GM21526 (cell line): ENCODE results near the gene CD7.

Source experiments
- ATAC-seq: cut with Tn5 transposase; IDR thresholded peaks from one replicate; pipeline ENCODE4 v1.9.1; 2021; ENCODE audit warnings: moderate library complexity; ENCODE audit not compliant: unreplicated experiment, low FRiP score

CD7 gene

GRCh38 chr17:82329683-82330321, 12.4 kb upstream of the CD7 start:
- no peak for ATAC-seq

DNA sequence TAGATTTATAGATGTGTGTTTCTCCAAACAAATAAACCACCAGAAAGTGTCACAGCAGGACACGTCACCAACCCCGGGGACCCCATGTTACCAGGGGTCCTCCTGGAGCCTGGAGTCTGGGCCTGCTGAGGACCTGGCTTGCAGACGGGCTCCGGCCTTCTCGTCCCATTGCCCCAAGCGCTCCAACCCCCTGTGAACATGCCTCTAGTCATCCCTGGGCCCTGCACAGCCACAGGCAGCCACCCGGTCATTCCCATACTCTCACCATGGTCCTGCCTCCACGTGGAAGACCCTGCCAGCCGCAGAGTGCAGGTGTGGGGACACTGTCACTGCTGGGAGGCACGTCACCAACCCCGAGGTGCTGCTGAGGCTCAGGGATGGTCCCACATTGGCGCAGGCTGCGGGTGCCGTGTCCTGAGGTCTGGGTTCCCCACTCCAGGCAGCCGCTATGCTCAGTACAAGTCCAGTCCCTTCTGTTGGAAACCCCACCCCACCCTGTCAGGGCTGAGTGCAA, 11.6 kb upstream of the CD7 start:
- ATAC-seq: no peak

GRCh38 chr17:82328141-82328993, 11.0 kb upstream of the CD7 start:
- ATAC-seq: no peak

DNA sequence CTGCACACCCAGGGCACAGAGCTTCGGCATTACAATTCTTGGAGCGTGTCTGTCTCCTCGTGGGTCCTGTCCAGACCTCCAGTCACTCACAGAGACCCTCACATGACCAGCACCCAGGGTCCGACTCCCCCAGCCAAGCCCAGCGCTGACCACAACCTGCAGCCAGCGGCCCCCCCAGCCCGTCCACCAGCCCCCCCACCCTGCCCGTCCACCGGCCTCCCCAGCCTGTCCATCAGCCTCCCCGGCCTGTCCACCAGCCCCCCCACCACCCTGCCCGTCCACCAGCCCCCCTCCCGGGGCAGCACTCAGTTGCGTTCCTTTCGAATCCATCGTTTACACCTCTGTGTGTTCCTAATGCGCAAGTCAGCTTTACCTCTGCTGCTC, 10.3 kb upstream of the CD7 start:
- no peak for ATAC-seq

- ATAC-seq: no peak
These were observed 9.9 kb upstream of the CD7 start for GRCh38 chr17:82327289-82327688.

DNA sequence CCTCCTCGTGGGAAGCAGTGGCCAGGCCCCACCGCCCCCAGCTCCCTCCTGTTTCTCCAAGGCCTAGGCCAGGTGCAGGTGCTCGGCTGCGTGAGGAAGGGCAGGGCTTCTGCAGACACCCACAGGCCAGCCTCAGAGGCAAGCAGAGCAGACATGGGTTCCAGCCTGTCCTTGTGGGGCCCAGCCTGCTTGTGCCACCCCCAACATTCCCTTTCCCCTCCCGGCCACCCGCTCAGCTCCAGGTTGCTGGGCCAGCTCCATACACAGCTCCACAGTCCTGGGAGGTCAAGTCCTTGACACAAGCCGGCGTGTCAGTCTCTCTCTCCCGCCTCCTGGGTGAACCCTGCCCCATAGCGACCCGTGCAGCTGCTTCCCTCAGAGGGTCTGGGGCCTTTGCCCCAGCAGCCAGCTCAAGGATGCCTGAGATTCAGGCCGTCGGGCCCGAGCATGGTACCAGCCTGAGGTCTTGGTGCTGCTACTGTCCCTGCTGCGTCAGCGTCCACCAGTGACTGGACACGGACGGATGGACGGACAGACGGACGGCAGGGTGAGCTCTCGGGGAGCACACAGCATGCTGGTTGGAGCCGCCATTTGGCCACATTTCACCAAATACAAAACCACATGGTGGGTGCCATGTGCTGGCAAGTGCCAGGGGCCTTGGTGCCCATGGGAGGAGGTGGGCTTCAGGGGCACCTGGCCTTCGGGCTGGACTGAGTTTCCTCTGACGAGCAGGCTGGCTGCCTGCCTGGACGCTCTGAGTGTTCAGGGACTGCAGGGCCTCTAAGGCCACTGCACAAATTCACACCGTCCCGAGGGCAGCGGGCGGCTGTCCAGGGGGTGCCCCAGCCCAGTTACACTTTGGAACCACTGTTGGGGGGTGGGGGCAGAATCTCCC, 8.1 kb upstream of the CD7 start:
- no peak for ATAC-seq

DNA sequence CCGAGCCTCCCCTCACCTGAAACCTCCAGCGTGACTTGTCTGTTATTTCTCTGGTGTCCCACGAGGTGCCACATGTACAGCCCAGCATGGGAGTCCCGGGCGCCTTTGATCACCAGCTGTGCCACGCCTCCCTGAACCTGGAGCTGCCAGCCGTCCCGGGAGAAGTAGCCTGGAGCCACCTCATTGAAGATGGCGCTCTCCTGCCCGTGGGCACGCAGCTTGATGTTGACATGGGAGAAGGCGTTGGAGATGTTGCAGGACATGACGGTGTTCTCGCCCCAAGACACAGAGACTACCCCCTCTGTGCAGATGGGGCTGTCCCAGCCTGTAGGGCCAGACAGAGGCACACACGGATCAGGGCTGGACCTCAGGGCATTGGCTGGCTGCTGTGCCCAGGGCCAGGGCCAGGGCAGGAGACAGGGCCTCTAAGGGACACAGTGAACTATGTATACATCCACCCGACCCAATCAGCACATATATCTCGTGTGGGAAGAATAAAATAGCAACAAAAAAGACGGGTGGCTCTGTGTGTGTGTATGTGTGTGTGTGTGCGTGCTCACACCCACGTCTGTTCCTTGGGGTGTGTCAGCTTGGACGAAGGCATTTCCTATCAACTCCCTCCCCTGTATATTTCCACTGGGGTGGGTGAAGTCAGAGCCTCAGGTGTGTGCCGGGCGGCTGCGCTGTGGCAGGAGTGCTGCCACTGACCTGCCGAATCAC, 7.3 kb upstream of the CD7 start:
- ATAC-seq: no peak

GRCh38 chr17:82323514-82324234, 6.3 kb upstream of the CD7 start:
- no peak for ATAC-seq

GRCh38 chr17:82322526-82323453, 5.4 kb upstream of the CD7 start:
- no peak for ATAC-seq

DNA sequence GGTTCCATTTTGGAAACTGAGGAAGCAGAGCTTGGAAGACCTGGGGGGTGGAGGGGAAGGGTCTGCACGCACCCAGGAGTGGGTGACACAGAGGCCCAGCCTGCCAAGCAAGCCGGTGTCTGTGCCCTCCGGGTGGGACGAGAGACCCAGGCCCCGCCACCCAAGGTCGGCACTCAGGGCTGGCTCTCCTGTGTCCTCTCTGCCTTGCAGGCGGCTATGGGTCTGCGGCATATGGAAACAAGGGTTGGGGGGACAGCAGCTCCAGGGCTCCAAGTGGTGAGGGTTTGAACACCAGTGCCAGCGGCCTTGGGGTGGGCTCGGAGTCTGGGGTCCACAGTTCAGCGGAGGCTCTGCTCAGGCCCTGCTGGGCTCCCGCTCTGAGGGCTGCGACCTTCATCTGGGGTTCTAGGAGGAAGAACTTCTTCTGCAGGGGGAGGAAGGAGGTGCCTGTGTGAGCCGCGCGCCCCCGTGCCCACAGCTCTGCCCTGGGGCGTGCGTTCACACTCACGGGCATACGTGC, 4.6 kb upstream of the CD7 start:
- no peak for ATAC-seq

GRCh38 chr17:82320956-82321927, 3.8 kb upstream of the CD7 start:
- ATAC-seq: no peak

DNA sequence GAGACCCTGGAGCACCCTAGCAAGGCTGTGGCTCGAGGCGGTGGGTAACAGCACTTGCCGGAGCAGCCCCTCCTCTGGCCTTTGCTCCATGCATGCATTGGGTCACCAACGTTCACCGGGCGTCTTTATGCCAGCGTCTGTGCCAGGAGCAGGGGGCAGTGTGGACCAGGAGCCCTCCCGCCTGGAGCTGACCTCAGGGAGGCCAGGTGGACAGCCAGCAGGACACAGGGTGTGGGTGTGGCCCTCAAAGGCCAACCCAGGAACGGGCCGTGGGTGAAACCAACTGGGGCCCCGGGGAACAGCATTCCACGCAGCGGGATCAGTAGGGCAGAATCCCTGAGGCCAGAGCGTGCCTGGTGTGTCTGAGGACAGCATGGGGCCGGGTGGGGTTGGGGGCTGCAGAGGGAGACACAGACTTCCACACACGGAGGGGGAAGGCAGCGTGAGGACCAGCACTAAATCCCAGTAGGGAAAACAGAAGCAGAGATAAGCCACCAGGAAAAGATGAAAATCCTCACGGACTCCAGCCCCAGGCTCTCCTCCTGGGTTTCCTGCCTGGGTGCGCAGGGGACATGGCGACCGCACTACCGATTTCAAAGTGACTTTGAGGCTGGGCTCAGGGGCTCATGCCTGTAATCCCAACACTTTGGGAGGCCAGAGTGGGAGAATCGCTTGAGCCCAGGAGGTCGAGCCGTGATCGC, 2.9 kb upstream of the CD7 start:
- no peak for ATAC-seq

DNA sequence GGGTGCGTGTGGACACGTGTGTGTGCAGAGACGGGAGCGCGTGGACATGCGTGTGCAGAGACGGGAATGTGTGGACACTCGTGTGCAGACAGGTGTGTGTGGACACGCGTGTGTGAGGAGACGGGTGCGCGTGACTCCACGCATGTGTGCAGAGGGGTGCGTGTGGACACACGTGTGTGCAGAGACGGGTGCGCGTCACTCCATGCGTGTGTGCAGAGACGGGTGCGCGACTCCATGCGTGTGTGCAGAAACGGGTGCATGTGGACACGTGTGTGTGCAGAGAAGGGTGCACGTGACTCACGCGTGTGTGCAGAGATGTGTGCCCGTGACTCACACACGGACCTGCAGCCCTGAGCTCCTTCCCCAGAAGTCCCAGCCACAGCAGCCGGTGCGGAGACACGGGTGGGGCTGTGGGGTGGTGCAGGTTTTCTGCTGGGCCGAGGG, 2.2 kb upstream of the CD7 start:
- no peak for ATAC-seq

DNA sequence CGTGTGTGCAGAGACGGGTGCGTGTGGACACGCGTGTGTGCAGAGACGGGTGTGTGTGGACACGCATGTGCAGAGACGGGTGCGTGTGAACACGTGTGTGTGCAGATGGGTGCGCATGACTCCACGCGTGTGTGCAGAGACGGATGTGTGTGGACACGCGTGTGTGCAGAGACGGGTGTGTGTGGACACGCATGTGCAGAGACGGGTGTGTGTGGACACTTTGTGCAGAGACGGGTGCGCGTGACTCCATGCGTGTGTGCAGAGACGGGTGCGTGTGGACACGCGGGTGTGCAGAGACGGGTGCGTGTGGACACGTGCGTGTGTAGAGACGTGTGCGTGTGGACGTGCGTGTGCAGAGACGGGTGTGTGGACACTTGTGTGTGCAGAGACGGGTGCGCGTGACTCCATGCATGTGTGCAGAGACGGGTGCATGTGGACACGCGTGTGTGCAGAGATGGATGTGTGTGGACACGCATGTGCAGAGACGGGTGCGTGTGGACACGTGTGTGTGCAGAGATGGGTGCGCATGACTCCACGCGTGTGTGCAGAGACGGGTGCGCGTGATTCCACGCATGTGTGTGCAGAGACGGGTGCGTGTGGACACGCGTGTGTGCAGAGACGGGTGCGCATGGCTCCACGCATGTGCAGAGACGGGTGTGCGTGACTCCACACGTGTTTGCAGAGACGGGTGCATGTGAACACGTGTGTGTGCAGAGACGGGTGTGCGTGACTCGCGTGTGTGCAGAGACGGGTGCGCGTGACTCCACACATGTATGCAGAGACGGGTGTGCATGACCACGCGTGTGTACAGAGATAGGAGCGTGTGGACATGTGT, 1.6 kb upstream of the CD7 start:
- no peak for ATAC-seq

DNA sequence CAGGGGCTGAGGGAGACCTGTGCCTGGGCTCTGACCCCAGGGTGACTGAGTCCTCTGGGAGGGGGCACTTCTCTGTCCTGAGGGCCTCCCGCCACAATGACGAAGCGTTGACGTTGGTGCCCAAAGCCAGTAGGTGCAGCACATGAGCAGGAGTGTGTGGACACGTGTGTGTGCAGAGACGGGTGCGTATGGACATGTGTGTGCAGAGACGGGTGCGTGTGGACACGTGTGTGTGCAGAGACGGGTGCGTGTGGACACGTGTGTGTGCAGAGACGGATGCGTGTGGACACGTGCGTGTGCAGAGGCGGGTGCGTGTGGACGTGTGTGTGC, 726 bp upstream of the CD7 start:
- no peak for ATAC-seq
